HCT116 (cell line): ENCODE data around the gene GRK1. TPM values are rescaled to one million over a fixed set of nuclear protein-coding genes. Genes with fewer than 3 reads are reported as not detected.

Source experiments
- ATAC-seq: fragments of 200-7000 bp; cut with Tn5 transposase; 2 replicates; pipeline ENCODE4 v1.9.1; 2020; ENCODE audit warnings: mild to moderate bottlenecking, moderate library complexity
- BruUV-seq: library from RNA; stranded (reverse); fragments of 400-500 nt; replicated peaks from 2 replicates; lab custom pipeline; 2021; lab: Mats Ljungman, UMichigan
- CTCF ChIA-PET: fragments of 300-600 bp; sonication (Branson Sonifier 250); formaldehyde crosslinking; loops from one replicate; lab custom pipeline; 2021; ENCODE audit warnings: antibody characterized with exemption; lab: Charles Lee
- POLR2A ChIA-PET: fragments of 300-600, 350-600 bp; sonication (Branson Sonifier 250); formaldehyde crosslinking; loops from one replicate; lab custom pipeline; 2021; ENCODE audit warnings: antibody characterized with exemption; lab: Charles Lee
- RAD21 ChIA-PET, 2 experiments: fragments of 300-600 bp; sonication (Branson Sonifier 250); formaldehyde crosslinking; loops; one replicate each; lab custom pipeline; 2023; ENCODE audit warnings: low total read pairs in 2 of 2; ENCODE audit not compliant: uncharacterized antibody in 2 of 2, unreplicated experiment in 2 of 2, low non-redundant PET in 1 of 2; lab: Charles Lee
- DNase-seq: peaks from one replicate; pipeline ENCODE4 v3.0.0-alpha.2; 2010; ENCODE audit warnings: low read depth, low spot score
- H2AFZ ChIP-seq: fragments of 200-600 bp; shearing (Covaris generic), sonication (generic); 2 replicates; pipeline ENCODE4 v1.6.1; 2017; ENCODE audit warnings: low read depth, mixed run types, mixed read lengths, antibody characterized with exemption, low read length; ENCODE audit not compliant: poor library complexity, severe bottlenecking
- H3K27ac ChIP-seq: 2 replicates; pipeline ENCODE4 v1.5.1; 2012; ENCODE audit warnings: low read depth, low read length
- H3K27me3 ChIP-seq: fragments of 200-600 bp; sonication (generic); 2 replicates; pipeline ENCODE4 v1.6.1; 2016; ENCODE audit warnings: mixed run types, low read length, mixed read lengths; ENCODE audit not compliant: insufficient read depth
- H3K36me3 ChIP-seq, 2 experiments: fragments of 200-500 bp in 1 of 2; fragments of 200-600 bp in 1 of 2; sonication (Bioruptor generic) in 1 of 2; sonication (generic) in 1 of 2; 2 replicates each; pipeline versions ENCODE4 v1.5.1 to v1.6.1; 2014 to 2016; ENCODE audit warnings: low read length in 2 of 2, inconsistent platforms in 1 of 2, mixed read lengths in 1 of 2, mixed run types in 1 of 2; ENCODE audit not compliant: insufficient read depth in 2 of 2, control insufficient read depth in 1 of 2
- H3K4me1 ChIP-seq, 2 experiments: fragments of 200-600 bp in 1 of 2; sonication (generic) in 1 of 2; 2 replicates each; pipeline versions ENCODE4 v1.5.1 to v1.6.1; 2012 to 2017; ENCODE audit warnings: low read length in 2 of 2, inconsistent platforms in 1 of 2, mild to moderate bottlenecking in 1 of 2, mixed read lengths in 1 of 2, mixed run types in 1 of 2, moderate library complexity in 1 of 2; ENCODE audit not compliant: insufficient read depth in 2 of 2, control insufficient read depth in 1 of 2
- H3K4me2 ChIP-seq: fragments of 200-600 bp; sonication (generic); 2 replicates; pipeline ENCODE4 v1.6.1; 2017; ENCODE audit warnings: mixed run types, low read length, mixed read lengths
- H3K4me3 ChIP-seq, 2 experiments: fragments of 200-600 bp in 1 of 2; sonication (generic) in 1 of 2; replicated peaks in 1 of 2; 2 replicates each; pipeline ENCODE4 v1.5.1; 2011 to 2016; ENCODE audit warnings: low read length in 2 of 2, control low read depth in 1 of 2, low read depth in 1 of 2, mild to moderate bottlenecking in 1 of 2, mixed read lengths in 1 of 2, mixed run types in 1 of 2
- H3K79me2 ChIP-seq: fragments of 200-600 bp; sonication (generic); 2 replicates; pipeline ENCODE4 v1.6.1; 2017; ENCODE audit warnings: mild to moderate bottlenecking, mixed run types, low read length, moderate library complexity, mixed read lengths; ENCODE audit not compliant: insufficient read depth
- H3K9ac ChIP-seq: fragments of 200-600 bp; sonication (generic); 2 replicates; pipeline ENCODE4 v1.6.1; 2016; ENCODE audit warnings: low read length, mixed read lengths
- H3K9me2 ChIP-seq: fragments of 200-600 bp; sonication (generic), shearing (Covaris generic); 2 replicates; pipeline ENCODE4 v1.6.1; 2017; ENCODE audit warnings: mixed run types, mild to moderate bottlenecking, moderate library complexity; ENCODE audit not compliant: insufficient read depth
- H3K9me3 ChIP-seq, 2 experiments: fragments of 200-500 bp in 1 of 2; fragments of 200-600 bp in 1 of 2; sonication (Bioruptor generic) in 1 of 2; sonication (generic) in 1 of 2; 2 replicates each; pipeline ENCODE4 v1.6.1; 2014 to 2017; ENCODE audit warnings: low read length in 2 of 2, mixed read lengths in 2 of 2, inconsistent platforms in 1 of 2, low read depth in 1 of 2, mild to moderate bottlenecking in 1 of 2, mixed run types in 1 of 2, moderate library complexity in 1 of 2; ENCODE audit not compliant: control insufficient read depth in 1 of 2, insufficient read depth in 1 of 2
- H4K20me1 ChIP-seq: fragments of 200-600 bp; sonication (generic), shearing (Covaris generic); 2 replicates; pipeline ENCODE4 v1.6.1; 2017; ENCODE audit warnings: mixed run types, mild to moderate bottlenecking, moderate library complexity; ENCODE audit not compliant: insufficient read depth
- EZH2phosphoT487 ChIP-seq: fragments of 200-600 bp; IDR thresholded peaks from 2 replicates; pipeline ENCODE4 v1.6.1; 2018; ENCODE audit warnings: antibody characterized with exemption, borderline replicate concordance
- FOSL1 ChIP-seq: IDR thresholded peaks from 2 replicates; pipeline ENCODE4 v1.6.1; 2012; ENCODE audit warnings: low read depth
- JUND ChIP-seq: IDR thresholded peaks from 2 replicates; pipeline ENCODE4 v1.6.1; 2012
- POLR2AphosphoS5 ChIP-seq: IDR thresholded peaks from 2 replicates; pipeline ENCODE4 v1.6.1; 2011; ENCODE audit warnings: mild to moderate bottlenecking, low read depth, low read length, moderate library complexity
- SIN3A ChIP-seq: IDR thresholded peaks from 2 replicates; pipeline ENCODE4 v1.6.1; 2012; ENCODE audit warnings: low read depth
- SP1 ChIP-seq: IDR thresholded peaks from 2 replicates; pipeline ENCODE4 v1.6.1; 2012; ENCODE audit warnings: low read depth
- TCF7L2 ChIP-seq: IDR thresholded peaks from 2 replicates; pipeline ENCODE4 v1.7.0; 2011; ENCODE audit warnings: borderline replicate concordance, inconsistent platforms; ENCODE audit not compliant: insufficient read depth, insufficient read length; ENCODE audit errors: extremely low read depth
- intact Hi-C: fragments of 100-400 bp; cut with micrococcal nuclease; formaldehyde crosslinking; loops from 2 replicates; pipeline ENCODE4 v1.10.0; 2022
- total RNA-seq: library from RNA; stranded (reverse); gene quantifications from one replicate; pipeline ENCODE4 v1.2.1, GENCODE V29; 2021; ENCODE audit not compliant: unreplicated experiment
- TF ChIP-seq, protein P1 (sequence below): IDR thresholded peaks from 2 replicates; pipeline ENCODE4 v1.6.1; 2012; ENCODE audit warnings: low read depth
- TF ChIP-seq, protein P2 (sequence below): IDR thresholded peaks from 2 replicates; pipeline ENCODE4 v1.6.1; 2011; ENCODE audit warnings: mild to moderate bottlenecking, low read length, moderate library complexity; ENCODE audit not compliant: insufficient replicate concordance; ENCODE audit errors: extremely low read depth
- TF ChIP-seq, protein P3 (sequence below): IDR thresholded peaks from 2 replicates; pipeline ENCODE4 v1.6.1; 2012

The GRK1 gene
- total RNA-seq, 1 experiment from 2014 or later, result not detected

DNA sequence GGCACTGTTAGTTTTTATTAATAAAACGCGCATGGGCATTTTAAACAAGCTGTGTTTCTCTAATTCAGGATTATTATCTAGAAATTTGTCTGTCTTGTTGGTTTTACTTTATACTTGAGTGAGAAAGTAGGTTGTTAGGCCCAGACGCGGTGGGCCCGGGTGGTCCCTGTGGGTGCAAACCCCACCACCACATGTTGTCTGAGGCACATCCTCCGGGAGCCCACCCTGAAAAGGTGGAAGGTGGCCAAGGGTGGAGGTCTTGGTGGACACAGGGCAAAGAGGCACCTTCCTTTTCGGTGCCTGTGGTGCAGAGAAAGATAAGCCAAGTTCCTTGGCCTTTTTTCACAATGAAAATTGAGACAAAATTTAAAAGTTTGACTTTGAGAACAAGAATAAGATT lies 25.6 kb upstream of the GRK1 start:
- no TSS peak for BruUV-seq
- no peaks in the 10 kb centered on the region for H3K9me2 ChIP-seq
- ChIA-PET CTCF (no interaction called here), POLR2A (no interaction called here), RAD21 (no interaction called here)
- H3K9me3 ChIP-seq, result no peaks in the 10 kb centered on the region
- intact Hi-C loops, result no loop called here
- peaks cover 25 to 41% of the 10 kb centered on the region in 2 experiments; a peak in 3 of 4 replicates for H3K36me3 ChIP-seq
- DNase-seq, result no peak
- no peak overlapping the region for H2AFZ ChIP-seq
- no peaks in the 10 kb centered on the region for H4K20me1 ChIP-seq
- TF ChIP-seq TCF7L2 (no peak), SIN3A (no peak), EZH2phosphoT487 (no peak), SP1 (no peak), POLR2AphosphoS5 (no peak), JUND (no peak), FOSL1 (no peak)
- TF ChIP-seq, protein P1, sequence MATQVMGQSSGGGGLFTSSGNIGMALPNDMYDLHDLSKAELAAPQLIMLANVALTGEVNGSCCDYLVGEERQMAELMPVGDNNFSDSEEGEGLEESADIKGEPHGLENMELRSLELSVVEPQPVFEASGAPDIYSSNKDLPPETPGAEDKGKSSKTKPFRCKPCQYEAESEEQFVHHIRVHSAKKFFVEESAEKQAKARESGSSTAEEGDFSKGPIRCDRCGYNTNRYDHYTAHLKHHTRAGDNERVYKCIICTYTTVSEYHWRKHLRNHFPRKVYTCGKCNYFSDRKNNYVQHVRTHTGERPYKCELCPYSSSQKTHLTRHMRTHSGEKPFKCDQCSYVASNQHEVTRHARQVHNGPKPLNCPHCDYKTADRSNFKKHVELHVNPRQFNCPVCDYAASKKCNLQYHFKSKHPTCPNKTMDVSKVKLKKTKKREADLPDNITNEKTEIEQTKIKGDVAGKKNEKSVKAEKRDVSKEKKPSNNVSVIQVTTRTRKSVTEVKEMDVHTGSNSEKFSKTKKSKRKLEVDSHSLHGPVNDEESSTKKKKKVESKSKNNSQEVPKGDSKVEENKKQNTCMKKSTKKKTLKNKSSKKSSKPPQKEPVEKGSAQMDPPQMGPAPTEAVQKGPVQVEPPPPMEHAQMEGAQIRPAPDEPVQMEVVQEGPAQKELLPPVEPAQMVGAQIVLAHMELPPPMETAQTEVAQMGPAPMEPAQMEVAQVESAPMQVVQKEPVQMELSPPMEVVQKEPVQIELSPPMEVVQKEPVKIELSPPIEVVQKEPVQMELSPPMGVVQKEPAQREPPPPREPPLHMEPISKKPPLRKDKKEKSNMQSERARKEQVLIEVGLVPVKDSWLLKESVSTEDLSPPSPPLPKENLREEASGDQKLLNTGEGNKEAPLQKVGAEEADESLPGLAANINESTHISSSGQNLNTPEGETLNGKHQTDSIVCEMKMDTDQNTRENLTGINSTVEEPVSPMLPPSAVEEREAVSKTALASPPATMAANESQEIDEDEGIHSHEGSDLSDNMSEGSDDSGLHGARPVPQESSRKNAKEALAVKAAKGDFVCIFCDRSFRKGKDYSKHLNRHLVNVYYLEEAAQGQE, result no peak
- TF ChIP-seq, protein P2, sequence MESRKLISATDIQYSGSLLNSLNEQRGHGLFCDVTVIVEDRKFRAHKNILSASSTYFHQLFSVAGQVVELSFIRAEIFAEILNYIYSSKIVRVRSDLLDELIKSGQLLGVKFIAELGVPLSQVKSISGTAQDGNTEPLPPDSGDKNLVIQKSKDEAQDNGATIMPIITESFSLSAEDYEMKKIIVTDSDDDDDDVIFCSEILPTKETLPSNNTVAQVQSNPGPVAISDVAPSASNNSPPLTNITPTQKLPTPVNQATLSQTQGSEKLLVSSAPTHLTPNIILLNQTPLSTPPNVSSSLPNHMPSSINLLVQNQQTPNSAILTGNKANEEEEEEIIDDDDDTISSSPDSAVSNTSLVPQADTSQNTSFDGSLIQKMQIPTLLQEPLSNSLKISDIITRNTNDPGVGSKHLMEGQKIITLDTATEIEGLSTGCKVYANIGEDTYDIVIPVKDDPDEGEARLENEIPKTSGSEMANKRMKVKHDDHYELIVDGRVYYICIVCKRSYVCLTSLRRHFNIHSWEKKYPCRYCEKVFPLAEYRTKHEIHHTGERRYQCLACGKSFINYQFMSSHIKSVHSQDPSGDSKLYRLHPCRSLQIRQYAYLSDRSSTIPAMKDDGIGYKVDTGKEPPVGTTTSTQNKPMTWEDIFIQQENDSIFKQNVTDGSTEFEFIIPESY, result no peak
- TF ChIP-seq, protein P3, sequence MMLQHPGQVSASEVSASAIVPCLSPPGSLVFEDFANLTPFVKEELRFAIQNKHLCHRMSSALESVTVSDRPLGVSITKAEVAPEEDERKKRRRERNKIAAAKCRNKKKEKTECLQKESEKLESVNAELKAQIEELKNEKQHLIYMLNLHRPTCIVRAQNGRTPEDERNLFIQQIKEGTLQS, result no peak
- H3K27ac ChIP-seq, result no peak overlapping the region
- H3K9ac ChIP-seq, result no peak overlapping the region
- no peak overlapping the region for H3K4me2 ChIP-seq
- H3K4me3 ChIP-seq, result no peak overlapping the region
- no peak for ATAC-seq
- no peaks in the 10 kb centered on the region for H3K27me3 ChIP-seq
- H3K4me1 ChIP-seq, result no peaks in the 10 kb centered on the region; a peak in 1 of 4 replicates
- H3K79me2 ChIP-seq, result no peaks in the 10 kb centered on the region
